IMR-90 (cell line): Measurements from ENCODE around the gene AMN. TPM values are rescaled to one million over a fixed set of nuclear protein-coding genes. Genes with fewer than 3 reads are reported as not detected.

Experiments
- ATAC-seq: fragments of 200-7000 bp; cut with Tn5 transposase; 2 replicates; pipeline ENCODE4 v1.9.1; 2020; ENCODE audit warnings: low read depth, mild to moderate bottlenecking, moderate library complexity
- BruUV-seq: library from RNA; stranded (reverse); fragments of 400-500 nt; replicated peaks from 2 replicates; lab custom pipeline; 2021; lab: Mats Ljungman, UMichigan
- CTCF ChIA-PET: fragments of 300-600 bp; formaldehyde crosslinking; extraction: SDS; loops from one replicate; lab custom pipeline; 2021; ENCODE audit warnings: antibody characterized with exemption; lab: Yijun Ruan, JAX
- POLR2A ChIA-PET: fragments of 300-600 bp; sonication (Branson Sonifier 250); formaldehyde crosslinking; loops from one replicate; lab custom pipeline; 2022; ENCODE audit warnings: antibody characterized with exemption; ENCODE audit not compliant: unreplicated experiment; lab: Charles Lee
- DNase-seq: peaks from one replicate; pipeline ENCODE4 v3.0.0; 2013
- H2AFZ ChIP-seq: replicated peaks from 2 replicates; pipeline ENCODE3; 2013; ENCODE audit warnings: low read length, mild to moderate bottlenecking; ENCODE audit not compliant: poor library complexity
- H2AK5ac ChIP-seq: 2 replicates; pipeline ENCODE4 v1.6.1; 2013; ENCODE audit warnings: low read depth, low read length, inconsistent platforms
- H2AK9ac ChIP-seq: replicated peaks from 2 replicates; pipeline ENCODE3; 2013; ENCODE audit warnings: mild to moderate bottlenecking, low read depth, low read length, moderate library complexity; ENCODE audit not compliant: poor library complexity
- H2BK120ac ChIP-seq: 2 replicates; pipeline ENCODE4 v1.6.1; 2013; ENCODE audit warnings: low read depth, low read length, inconsistent platforms
- H2BK15ac ChIP-seq: 3 replicates; pipeline ENCODE4 v1.6.1; 2013; ENCODE audit warnings: low read depth, low read length, inconsistent platforms
- H2BK20ac ChIP-seq: 2 replicates; pipeline ENCODE4 v1.6.1; 2013; ENCODE audit warnings: low read depth, mild to moderate bottlenecking, inconsistent platforms, low read length, moderate library complexity
- H2BK5ac ChIP-seq: 2 replicates; pipeline ENCODE4 v1.6.1; 2013; ENCODE audit warnings: mild to moderate bottlenecking, low read depth, low read length, inconsistent platforms; ENCODE audit not compliant: poor library complexity, severe bottlenecking
- H3K14ac ChIP-seq: replicated peaks from 2 replicates; pipeline ENCODE4 v1.6.1; 2013; ENCODE audit warnings: low read depth, low read length, inconsistent platforms
- H3K18ac ChIP-seq: 2 replicates; pipeline ENCODE4 v1.6.1; 2013; ENCODE audit warnings: low read depth, low read length, control low read depth
- H3K23ac ChIP-seq: 2 replicates; pipeline ENCODE4 v1.6.1; 2013; ENCODE audit warnings: low read depth, low read length, inconsistent platforms
- H3K27ac ChIP-seq: 2 replicates; pipeline ENCODE4 v1.5.1; 2013; ENCODE audit warnings: mild to moderate bottlenecking, control low read depth, low read length; ENCODE audit not compliant: insufficient read depth
- H3K27me3 ChIP-seq: 2 replicates; pipeline ENCODE4 v1.6.1; 2013; ENCODE audit warnings: low read length; ENCODE audit not compliant: control insufficient read depth, insufficient read depth
- H3K36me3 ChIP-seq: 2 replicates; pipeline ENCODE4 v1.6.1; 2013; ENCODE audit warnings: low read length, mixed read lengths; ENCODE audit not compliant: control insufficient read depth, insufficient read depth
- H3K4ac ChIP-seq: 2 replicates; pipeline ENCODE4 v1.6.1; 2013; ENCODE audit warnings: low read depth, low read length, inconsistent platforms
- H3K4me1 ChIP-seq: 2 replicates; pipeline ENCODE4 v1.6.1; 2013; ENCODE audit warnings: low read length, mixed read lengths; ENCODE audit not compliant: control insufficient read depth, insufficient read depth
- H3K4me2 ChIP-seq: 2 replicates; pipeline ENCODE4 v1.6.1; 2013; ENCODE audit warnings: low read depth, mild to moderate bottlenecking, control low read depth, low read length, moderate library complexity
- H3K4me3 ChIP-seq: 2 replicates; pipeline ENCODE4 v1.5.1; 2013; ENCODE audit warnings: low read depth, mild to moderate bottlenecking, control low read depth, low read length, moderate library complexity; ENCODE audit not compliant: insufficient read depth
- H3K56ac ChIP-seq: 2 replicates; pipeline ENCODE4 v1.6.1; 2013; ENCODE audit warnings: low read length, inconsistent platforms; ENCODE audit not compliant: insufficient read depth; ENCODE audit errors: extremely low read depth
- H3K79me1 ChIP-seq, 2 experiments: 2 replicates each; pipeline ENCODE4 v1.6.1; 2013; ENCODE audit warnings: low read length in 2 of 2, inconsistent platforms in 1 of 2, low read depth in 1 of 2
- H3K9ac ChIP-seq: 2 replicates; pipeline ENCODE4 v1.6.1; 2013; ENCODE audit warnings: low read depth, low read length, control low read depth
- H3K9me1 ChIP-seq: 2 replicates; pipeline ENCODE4 v1.6.1; 2013; ENCODE audit warnings: low read length, inconsistent platforms; ENCODE audit not compliant: insufficient read depth
- H3K9me3 ChIP-seq: 2 replicates; pipeline ENCODE4 v1.6.1; 2013; ENCODE audit warnings: low read length; ENCODE audit not compliant: control insufficient read depth, insufficient read depth
- H4K20me1 ChIP-seq: 2 replicates; pipeline ENCODE4 v1.6.1; 2013; ENCODE audit warnings: low read length, inconsistent platforms; ENCODE audit not compliant: insufficient read depth
- H4K5ac ChIP-seq: 2 replicates; pipeline ENCODE4 v1.6.1; 2013; ENCODE audit warnings: mild to moderate bottlenecking, low read depth, low read length, control low read depth
- H4K8ac ChIP-seq, 2 experiments: 2 replicates each; pipeline ENCODE4 v1.6.1; 2013; ENCODE audit warnings: low read depth in 2 of 2, low read length in 2 of 2, control low read depth in 1 of 2, inconsistent platforms in 1 of 2
- H4K91ac ChIP-seq: 2 replicates; pipeline ENCODE4 v1.6.1; 2013; ENCODE audit warnings: low read depth, low read length, inconsistent platforms; ENCODE audit not compliant: insufficient read depth
- BHLHE40 ChIP-seq: fragments of 150-350 bp; IDR thresholded peaks from 2 replicates; pipeline ENCODE4 v1.6.1; 2016; ENCODE audit warnings: mild to moderate bottlenecking, low read depth, low read length
- FOS ChIP-seq: fragments of 150-350 bp; IDR thresholded peaks from 2 replicates; pipeline ENCODE4 v1.6.1; 2016; ENCODE audit warnings: low read depth, low read length
- MXI1 ChIP-seq: IDR thresholded peaks from 2 replicates; pipeline ENCODE4 v1.6.1; 2012; ENCODE audit warnings: low read depth, mild to moderate bottlenecking, low read length, moderate library complexity, borderline replicate concordance
- POLR2A ChIP-seq: IDR thresholded peaks from 2 replicates; pipeline ENCODE4 v1.6.1; 2012; ENCODE audit warnings: mild to moderate bottlenecking, low read depth, low read length
- RAD21 ChIP-seq: IDR thresholded peaks from 2 replicates; pipeline ENCODE4 v1.6.1; 2012; ENCODE audit warnings: low read length, improper control_type of control experiment
- RFX5 ChIP-seq: IDR thresholded peaks from 2 replicates; pipeline ENCODE4 v1.8.0; 2012; ENCODE audit warnings: low read depth, mild to moderate bottlenecking, low read length, moderate library complexity
- whole genome bisulfite sequencing, 2 experiments: methylation state at CpG; one replicate each; pipeline versions ENCODE4 v1.1.5 to v1.1.7; 2013; ENCODE audit warnings: missing lambda C conversion rate in 2 of 2; ENCODE audit not compliant: insufficient read length in 1 of 2; ENCODE audit errors: extremely low coverage in 2 of 2; 5-methylcytosine and 5-hydroxymethylcytosine counted together
- dilution Hi-C: fragments of 300-500 bp; cut with HindIII; formaldehyde crosslinking; loops from one replicate; pipeline ENCODE4 v1.14.3; 2018; ENCODE audit warnings: low sequenced_read_pairs; ENCODE audit not compliant: unreplicated experiment
- in situ Hi-C: fragments of 300-500 bp; cut with MboI; formaldehyde crosslinking; loops from 3 replicates; pipeline ENCODE4 v1.14.3; 2019; ENCODE audit warnings: low sequenced_read_pairs, inconsistent platforms, mixed read lengths
- intact Hi-C: fragments of 100-400 bp; cut with micrococcal nuclease; formaldehyde crosslinking; loops from 2 replicates; pipeline ENCODE4 v1.10.0; 2022
- polyA plus RNA-seq, 3 experiments: library from polyadenylated mRNA; depleted of rRNA; stranded (reverse); fragments of >200 nt; gene quantifications; 2 replicates each; pipeline ENCODE4 v1.2.3, GENCODE V29; 2012; ENCODE audit warnings: low replicate concordance in 1 of 3
- total RNA-seq: library from RNA; depleted of rRNA; stranded (reverse); fragments of >200 nt; gene quantifications from 2 replicates; pipeline ENCODE4 v1.2.3, GENCODE V29; 2012
- TF ChIP-seq, protein P1 (sequence below): fragments of 150-350 bp; IDR thresholded peaks from 2 replicates; pipeline ENCODE4 v1.6.1; 2016; ENCODE audit warnings: low read depth, mild to moderate bottlenecking, low read length, moderate library complexity, borderline replicate concordance

Gene AMN
- total and polyA plus RNA-seq, 2 of the 4 experiments (the other 2 are of a cell fraction), result under 0.01 to 0.24 TPM

DNA sequence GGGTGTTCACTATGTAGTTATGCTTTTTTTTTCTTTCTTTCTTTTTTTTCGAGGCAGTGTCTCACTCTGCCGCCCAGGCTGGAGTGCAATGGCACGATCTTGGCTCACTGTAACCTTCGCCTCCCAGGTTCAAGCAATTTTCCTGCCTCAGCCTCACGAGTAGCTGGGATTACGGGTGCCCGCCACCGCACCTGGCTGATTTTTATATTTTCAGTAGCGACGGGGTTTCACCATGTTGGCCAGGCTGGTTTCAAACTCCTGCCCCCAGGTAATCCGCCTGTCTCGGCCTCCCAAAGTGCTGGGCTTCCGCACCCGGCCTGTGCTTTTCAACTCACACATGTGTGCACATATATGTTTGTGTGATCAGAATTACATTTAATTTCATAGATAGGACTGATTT, 38.9 kb upstream of the AMN start:
- H3K27ac ChIP-seq, result no peak overlapping the region
- no peak overlapping the region for H3K18ac ChIP-seq
- H2BK20ac ChIP-seq, result no peak overlapping the region
- ATAC-seq, result no peak
- no peak overlapping the region for H4K91ac ChIP-seq
- H3K4me2 ChIP-seq, result no peak overlapping the region
- no peak overlapping the region for H3K4me3 ChIP-seq
- no peak overlapping the region for H3K56ac ChIP-seq
- peaks cover 17% of the 10 kb centered on the region for H3K36me3 ChIP-seq
- dilution Hi-C loops (no loop called here), intact Hi-C loops (no loop called here), in situ Hi-C loops (no loop called here)
- ChIA-PET CTCF (no interaction called here), POLR2A (no interaction called here)
- WGBS, 2 experiments, result 95% methylated on average over 10 of the region's 14 CpGs; no CpG with 5 or more reads in 1 of the 2 experiments
- H3K27me3 ChIP-seq, result no peaks in the 10 kb centered on the region
- H2AK5ac ChIP-seq, result no peak overlapping the region
- H4K5ac ChIP-seq, result no peak overlapping the region
- no peak overlapping the region for H3K23ac ChIP-seq
- H3K9me3 ChIP-seq, result no peaks in the 10 kb centered on the region
- no peak overlapping the region for H2BK15ac ChIP-seq
- no peak overlapping the region for H4K8ac ChIP-seq
- no peak for DNase-seq
- peaks cover 12% of the 10 kb centered on the region for H3K9me1 ChIP-seq
- BruUV-seq, result no TSS peak
- peaks cover 0 to 12% of the 10 kb centered on the region in 2 experiments; a peak in 2 of 4 replicates for H3K79me1 ChIP-seq
- H4K20me1 ChIP-seq, result 0 out of 2 replicates have a peak, but pooled peaks cover 9% of the 10 kb centered on the region
- TF ChIP-seq RFX5 (no peak), BHLHE40 (no peak), POLR2A (no peak), MXI1 (no peak), FOS (no peak), RAD21 (no peak)
- TF ChIP-seq, protein P1, sequence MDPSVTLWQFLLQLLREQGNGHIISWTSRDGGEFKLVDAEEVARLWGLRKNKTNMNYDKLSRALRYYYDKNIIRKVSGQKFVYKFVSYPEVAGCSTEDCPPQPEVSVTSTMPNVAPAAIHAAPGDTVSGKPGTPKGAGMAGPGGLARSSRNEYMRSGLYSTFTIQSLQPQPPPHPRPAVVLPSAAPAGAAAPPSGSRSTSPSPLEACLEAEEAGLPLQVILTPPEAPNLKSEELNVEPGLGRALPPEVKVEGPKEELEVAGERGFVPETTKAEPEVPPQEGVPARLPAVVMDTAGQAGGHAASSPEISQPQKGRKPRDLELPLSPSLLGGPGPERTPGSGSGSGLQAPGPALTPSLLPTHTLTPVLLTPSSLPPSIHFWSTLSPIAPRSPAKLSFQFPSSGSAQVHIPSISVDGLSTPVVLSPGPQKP, result no peak
- H2AK9ac ChIP-seq, result no peak overlapping the region
- no peak overlapping the region for H2BK120ac ChIP-seq
- no peak overlapping the region for H3K9ac ChIP-seq
- H3K4ac ChIP-seq, result no peak overlapping the region
- peaks cover 5% of the 10 kb centered on the region for H3K4me1 ChIP-seq
- H3K14ac ChIP-seq, result no peak overlapping the region
- H2BK5ac ChIP-seq, result no peak overlapping the region
- H2AFZ ChIP-seq, result no peak overlapping the region
